Measurements from ENCODE around the gene UBA52.

DNA sequence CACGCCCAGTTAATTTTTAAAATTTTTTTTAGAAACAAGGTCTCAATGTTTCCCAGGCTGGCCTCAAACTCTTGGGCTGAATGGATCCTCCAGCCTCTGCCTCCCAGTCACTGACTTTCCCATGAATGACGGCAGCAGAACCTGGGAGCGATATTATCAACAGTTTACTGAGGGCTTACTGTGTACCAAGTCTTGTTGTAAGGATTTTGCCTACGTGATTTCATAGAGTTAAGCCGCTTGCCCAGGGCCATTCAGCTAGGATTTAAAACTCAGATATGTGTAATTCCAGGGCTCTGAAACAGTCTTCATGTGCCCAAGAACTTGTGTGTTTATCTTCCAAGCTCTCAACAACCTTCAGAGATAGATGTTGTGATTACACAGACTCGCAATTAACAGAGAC, 20.0 kb upstream of the UBA52 start:
- TF ChIP-seq POLR2A (IDR thresholded peaks at IDR 0.05; ENCODE audit: low read depth, low read length) = no peak
- no peak for TF ChIP-seq POLR2AphosphoS5 (IDR thresholded peaks at IDR 0.05; ENCODE audit: low read depth, low read length)
- TF ChIP-seq SPI1 (IDR thresholded peaks at IDR 0.05; ENCODE audit: low read depth, low read length) = no peak
- TF ChIP-seq TAF1 (IDR thresholded peaks at IDR 0.05; ENCODE audit: low read depth, low read length) = no peak
- no peak for TF ChIP-seq PAX5 (IDR thresholded peaks at IDR 0.05; ENCODE audit: insufficient read depth, low read length, severe bottlenecking)
